RWPE2 (cell line): ENCODE data around the gene ARMC2.

Experiments
- ATAC-seq: fragments of 200-7000 bp; cut with Tn5 transposase; 3 replicates; pipeline ENCODE4 v1.9.1; 2021; ENCODE audit warnings: low read depth
- DNase-seq: peaks from one replicate; pipeline ENCODE4 v3.0.0-alpha.2; 2020; ENCODE audit warnings: low spot score
- H3K27ac ChIP-seq: fragments of 450-650 bp; 2 replicates; pipeline ENCODE4 v1.5.1; 2017; ENCODE audit warnings: mild to moderate bottlenecking; ENCODE audit not compliant: poor library complexity, severe bottlenecking
- H3K27me3 ChIP-seq: fragments of 250-450 bp; sonication (Bioruptor Pico); 2 replicates; pipeline ENCODE4 v1.5.1; 2021; ENCODE audit warnings: mild to moderate bottlenecking, moderate library complexity; ENCODE audit not compliant: insufficient read depth, poor library complexity, severe bottlenecking
- H3K36me3 ChIP-seq: fragments of 250-450 bp; sonication (Bioruptor Pico); 2 replicates; pipeline ENCODE4 v1.5.1; 2020; ENCODE audit warnings: low read depth, mild to moderate bottlenecking, moderate library complexity
- H3K4me1 ChIP-seq: fragments of 250-450 bp; sonication (Bioruptor Pico); 2 replicates; pipeline ENCODE4 v1.5.1; 2021; ENCODE audit warnings: mild to moderate bottlenecking, moderate library complexity; ENCODE audit not compliant: insufficient read depth, poor library complexity, severe bottlenecking
- H3K4me3 ChIP-seq: fragments of 250-450 bp; sonication (Bioruptor Pico); 2 replicates; pipeline ENCODE4 v1.5.1; 2021; ENCODE audit warnings: mild to moderate bottlenecking, moderate library complexity; ENCODE audit not compliant: severe bottlenecking
- H3K9me3 ChIP-seq: fragments of 250-450 bp; sonication (Bioruptor Pico); 2 replicates; pipeline ENCODE4 v1.5.1; 2021; ENCODE audit warnings: mild to moderate bottlenecking, moderate library complexity; ENCODE audit not compliant: severe bottlenecking
- CTCF ChIP-seq: fragments of 450-650 bp; IDR thresholded peaks from one replicate; pipeline ENCODE4 v1.5.1; 2017; ENCODE audit warnings: mild to moderate bottlenecking, moderate library complexity; ENCODE audit not compliant: poor library complexity, severe bottlenecking

The ARMC2 gene

DNA sequence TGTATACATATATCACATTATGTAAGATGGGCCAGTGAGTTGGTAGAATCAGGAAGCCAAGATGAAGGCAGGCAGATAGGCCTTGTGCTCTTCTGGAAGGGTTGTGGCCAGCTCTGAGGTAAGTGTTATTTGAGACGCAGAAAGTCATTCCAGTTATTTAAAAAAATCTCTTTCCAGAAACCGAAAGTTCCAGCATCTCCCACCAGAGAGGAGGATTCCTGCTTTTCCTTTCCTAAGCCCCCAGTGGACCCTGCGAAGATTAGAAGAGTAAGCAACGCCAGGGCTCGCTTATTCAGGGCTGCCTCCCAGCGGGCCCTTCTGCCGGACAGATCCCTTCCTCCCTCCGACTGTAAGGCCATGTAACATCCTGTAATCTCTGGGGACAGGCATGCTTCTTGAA lies 20.4 kb downstream of the ARMC2 start:
- no peak for TF ChIP-seq CTCF
- DNase-seq: no peak

GRCh38 chr6:108869876-108870275 lies 21.7 kb downstream of the ARMC2 start:
- Histone ChIP-seq H3K9me3 (no peaks in the 10 kb centered on the region), H3K36me3 (no peaks in the 10 kb centered on the region), H3K4me3 (no peak overlapping the region), H3K4me1 (no peaks in the 10 kb centered on the region), H3K27ac (no peak overlapping the region), H3K27me3 (no peaks in the 10 kb centered on the region)
- no peak for DNase-seq
- ATAC-seq: no peak
- no peak for TF ChIP-seq CTCF

More for the DNA sequence above, 20.4 kb downstream of the ARMC2 start:
- Histone ChIP-seq H3K9me3 (no peaks in the 10 kb centered on the region), H3K36me3 (no peaks in the 10 kb centered on the region), H3K27me3 (no peaks in the 10 kb centered on the region), H3K27ac (no peak overlapping the region), H3K4me3 (no peak overlapping the region), H3K4me1 (no peaks in the 10 kb centered on the region)
- ATAC-seq: no peak

GRCh38 chr6:108870357-108870756 lies 22.1 kb downstream of the ARMC2 start:
- Histone ChIP-seq H3K27me3 (no peaks in the 10 kb centered on the region), H3K4me1 (no peaks in the 10 kb centered on the region), H3K27ac (no peak overlapping the region), H3K36me3 (no peaks in the 10 kb centered on the region), H3K9me3 (no peaks in the 10 kb centered on the region), H3K4me3 (no peak overlapping the region)
- no peak for TF ChIP-seq CTCF
- no peak for DNase-seq
- no peak for ATAC-seq

GRCh38 chr6:108872141-108872557 lies 23.9 kb downstream of the ARMC2 start:
- Histone ChIP-seq H3K27me3 (no peaks in the 10 kb centered on the region), H3K4me1 (no peaks in the 10 kb centered on the region), H3K9me3 (no peaks in the 10 kb centered on the region), H3K4me3 (no peak overlapping the region), H3K27ac (no peak overlapping the region), H3K36me3 (no peaks in the 10 kb centered on the region)
- no peak for ATAC-seq
- no peak for TF ChIP-seq CTCF
- DNase-seq: no peak

DNA sequence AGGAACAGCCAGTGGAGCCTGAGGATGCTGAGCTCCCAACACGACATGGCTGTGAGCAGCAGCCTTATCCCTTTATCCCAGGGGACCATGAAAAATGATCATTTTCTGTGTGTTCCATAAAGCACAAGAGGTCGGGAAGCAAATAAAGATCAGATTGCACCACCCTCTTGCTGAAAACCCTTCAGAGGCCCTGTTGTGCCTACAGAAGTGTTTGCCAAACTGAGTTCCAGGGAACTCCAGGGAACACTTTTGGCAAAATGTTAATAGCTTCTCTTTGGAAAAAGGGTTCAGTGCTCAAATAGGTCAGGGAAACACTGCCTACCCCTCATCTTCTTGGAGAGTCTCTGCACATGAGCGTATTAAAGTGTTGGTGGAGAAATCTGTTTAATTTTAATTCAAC lies 24.4 kb downstream of the ARMC2 start:
- TF ChIP-seq CTCF: no peak
- ATAC-seq (no peak), DNase-seq (no peak)
- Histone ChIP-seq H3K4me3 (no peak overlapping the region), H3K9me3 (no peaks in the 10 kb centered on the region), H3K36me3 (no peaks in the 10 kb centered on the region), H3K27ac (no peak overlapping the region), H3K27me3 (no peaks in the 10 kb centered on the region), H3K4me1 (no peaks in the 10 kb centered on the region)
